Esophagus muscularis mucosa (tissue), 3 donors: ENCODE results near the gene MAGEA12.

Experiments used
- CTCF ChIP-seq, 3 experiments: fragments of 200-600 bp in 2 of 3; fragments of 450-650 bp in 1 of 3; sonication (generic) in 2 of 3; IDR thresholded peaks; one replicate each; pipeline ENCODE4 v1.5.1; 2017 to 2019; ENCODE audit warnings: antibody characterized with exemption in 3 of 3, mild to moderate bottlenecking in 2 of 3, moderate library complexity in 1 of 3
- EP300 ChIP-seq: sonication (generic); formaldehyde crosslinking; IDR thresholded peaks from one replicate; pipeline ENCODE4 v1.6.1; 2017; ENCODE audit warnings: antibody characterized with exemption

GRCh38 chrX:152735860-152736511, 2.4 kb downstream of the MAGEA12 start:
- TF ChIP-seq CTCF (IDR thresholded peaks at IDR 0.05) (no peak), EP300 (no peak)
